Panc1 (cell line): ENCODE results near the gene CMTM8.

Source experiments
- POLR2AphosphoS5 ChIP-seq: IDR thresholded peaks from 2 replicates; pipeline ENCODE4 v1.6.1; 2012; ENCODE audit warnings: mild to moderate bottlenecking, low read depth, low read length, moderate library complexity
- SIN3A ChIP-seq: IDR thresholded peaks from 2 replicates; pipeline ENCODE4 v1.6.1; 2012; ENCODE audit warnings: low read depth, mild to moderate bottlenecking, low read length, moderate library complexity, borderline replicate concordance; ENCODE audit not compliant: insufficient read depth
- TCF7L2 ChIP-seq: IDR thresholded peaks from 2 replicates; pipeline ENCODE4 v1.6.1; 2011; ENCODE audit warnings: mild to moderate bottlenecking, low read depth, low read length, inconsistent platforms
- TF ChIP-seq, protein P1 (sequence below): fragments of 450-650 bp; IDR thresholded peaks from 2 replicates; pipeline ENCODE4 v1.5.1; 2017; ENCODE audit warnings: mild to moderate bottlenecking
- TF ChIP-seq, protein P2 (sequence below), 2 experiments: IDR thresholded peaks; 2 replicates each; pipeline ENCODE4 v1.6.1; 2011 to 2012; ENCODE audit warnings: low read depth in 2 of 2, control low read depth in 1 of 2, low read length in 1 of 2, mild to moderate bottlenecking in 1 of 2, moderate library complexity in 1 of 2; ENCODE audit not compliant: insufficient read depth in 1 of 2

DNA sequence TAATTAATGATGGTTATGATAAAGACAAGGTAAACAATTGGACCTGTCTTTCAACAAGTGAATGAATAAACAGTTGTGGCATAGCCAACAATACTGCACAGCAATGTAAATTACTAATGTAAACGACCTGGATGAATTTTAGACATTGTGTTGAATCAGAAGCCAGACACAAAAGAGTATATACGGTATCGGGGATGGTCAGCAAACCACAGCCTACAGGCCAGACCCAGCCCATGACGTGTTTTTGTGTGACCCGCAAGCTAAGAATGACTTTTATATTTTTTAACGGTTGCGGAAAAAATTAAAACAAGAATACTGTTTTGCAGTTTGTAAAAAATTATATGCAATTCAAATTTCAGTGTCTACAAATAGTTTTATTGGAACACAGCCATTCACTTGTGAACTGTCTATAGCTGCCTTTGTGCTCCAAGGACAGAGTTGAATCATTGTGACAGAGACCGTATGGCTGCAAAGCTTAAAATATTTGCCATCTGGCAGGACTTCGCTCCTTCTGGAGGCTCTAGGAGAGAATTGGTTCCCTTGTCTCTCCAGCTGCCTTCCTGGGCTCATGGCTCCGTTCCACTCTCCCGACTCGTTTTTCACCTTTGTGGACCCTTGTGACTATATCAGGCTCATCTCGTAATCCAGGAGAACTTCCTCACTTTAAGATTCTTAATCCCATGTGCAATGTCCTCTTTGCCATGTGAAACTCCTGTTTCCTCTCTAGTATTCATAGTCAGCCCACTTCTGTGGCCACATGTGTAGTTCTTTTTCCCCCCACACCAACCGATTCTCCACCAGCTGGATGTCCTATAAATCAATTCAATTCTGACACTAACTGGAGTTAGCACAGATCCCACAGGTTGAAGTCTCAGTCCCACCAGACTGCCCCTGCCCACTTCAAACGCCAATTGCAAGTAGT lies 72.7 kb downstream of the CMTM8 start:
- TF ChIP-seq TCF7L2: no peak
- TF ChIP-seq, protein P1, sequence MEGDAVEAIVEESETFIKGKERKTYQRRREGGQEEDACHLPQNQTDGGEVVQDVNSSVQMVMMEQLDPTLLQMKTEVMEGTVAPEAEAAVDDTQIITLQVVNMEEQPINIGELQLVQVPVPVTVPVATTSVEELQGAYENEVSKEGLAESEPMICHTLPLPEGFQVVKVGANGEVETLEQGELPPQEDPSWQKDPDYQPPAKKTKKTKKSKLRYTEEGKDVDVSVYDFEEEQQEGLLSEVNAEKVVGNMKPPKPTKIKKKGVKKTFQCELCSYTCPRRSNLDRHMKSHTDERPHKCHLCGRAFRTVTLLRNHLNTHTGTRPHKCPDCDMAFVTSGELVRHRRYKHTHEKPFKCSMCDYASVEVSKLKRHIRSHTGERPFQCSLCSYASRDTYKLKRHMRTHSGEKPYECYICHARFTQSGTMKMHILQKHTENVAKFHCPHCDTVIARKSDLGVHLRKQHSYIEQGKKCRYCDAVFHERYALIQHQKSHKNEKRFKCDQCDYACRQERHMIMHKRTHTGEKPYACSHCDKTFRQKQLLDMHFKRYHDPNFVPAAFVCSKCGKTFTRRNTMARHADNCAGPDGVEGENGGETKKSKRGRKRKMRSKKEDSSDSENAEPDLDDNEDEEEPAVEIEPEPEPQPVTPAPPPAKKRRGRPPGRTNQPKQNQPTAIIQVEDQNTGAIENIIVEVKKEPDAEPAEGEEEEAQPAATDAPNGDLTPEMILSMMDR: no peak
- no peak for TF ChIP-seq POLR2AphosphoS5
- TF ChIP-seq SIN3A: no peak
- TF ChIP-seq, protein P2, sequence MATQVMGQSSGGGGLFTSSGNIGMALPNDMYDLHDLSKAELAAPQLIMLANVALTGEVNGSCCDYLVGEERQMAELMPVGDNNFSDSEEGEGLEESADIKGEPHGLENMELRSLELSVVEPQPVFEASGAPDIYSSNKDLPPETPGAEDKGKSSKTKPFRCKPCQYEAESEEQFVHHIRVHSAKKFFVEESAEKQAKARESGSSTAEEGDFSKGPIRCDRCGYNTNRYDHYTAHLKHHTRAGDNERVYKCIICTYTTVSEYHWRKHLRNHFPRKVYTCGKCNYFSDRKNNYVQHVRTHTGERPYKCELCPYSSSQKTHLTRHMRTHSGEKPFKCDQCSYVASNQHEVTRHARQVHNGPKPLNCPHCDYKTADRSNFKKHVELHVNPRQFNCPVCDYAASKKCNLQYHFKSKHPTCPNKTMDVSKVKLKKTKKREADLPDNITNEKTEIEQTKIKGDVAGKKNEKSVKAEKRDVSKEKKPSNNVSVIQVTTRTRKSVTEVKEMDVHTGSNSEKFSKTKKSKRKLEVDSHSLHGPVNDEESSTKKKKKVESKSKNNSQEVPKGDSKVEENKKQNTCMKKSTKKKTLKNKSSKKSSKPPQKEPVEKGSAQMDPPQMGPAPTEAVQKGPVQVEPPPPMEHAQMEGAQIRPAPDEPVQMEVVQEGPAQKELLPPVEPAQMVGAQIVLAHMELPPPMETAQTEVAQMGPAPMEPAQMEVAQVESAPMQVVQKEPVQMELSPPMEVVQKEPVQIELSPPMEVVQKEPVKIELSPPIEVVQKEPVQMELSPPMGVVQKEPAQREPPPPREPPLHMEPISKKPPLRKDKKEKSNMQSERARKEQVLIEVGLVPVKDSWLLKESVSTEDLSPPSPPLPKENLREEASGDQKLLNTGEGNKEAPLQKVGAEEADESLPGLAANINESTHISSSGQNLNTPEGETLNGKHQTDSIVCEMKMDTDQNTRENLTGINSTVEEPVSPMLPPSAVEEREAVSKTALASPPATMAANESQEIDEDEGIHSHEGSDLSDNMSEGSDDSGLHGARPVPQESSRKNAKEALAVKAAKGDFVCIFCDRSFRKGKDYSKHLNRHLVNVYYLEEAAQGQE (IDR thresholded peaks at IDR 0.05; ENCODE audit: insufficient read depth in 1 of 2, low read depth in 2 of 2, low read length in 1 of 2): no peak
